Fibroblast of lung (primary cell): ENCODE data around the gene CTAG1A. TPM values are rescaled to one million over a fixed set of nuclear protein-coding genes. Genes with fewer than 3 reads are reported as not detected.
"Not testable (repeated sequence)": the region's sequence is repeated elsewhere in the genome, so short reads cannot be mapped to it uniquely, and the experiment has no call there.

ENCODE experiments used
- DNase-seq, 2 donors: peaks; one replicate each; pipeline versions ENCODE4 v3.0.0 to v3.0.0-alpha.2; 2010; ENCODE audit warnings: low read depth in 2 of 2
- H2AFZ ChIP-seq: 2 replicates; pipeline ENCODE4 v1.5.1; 2012; ENCODE audit warnings: low read length, control low read depth, inconsistent platforms
- H3K27ac ChIP-seq: 2 replicates; pipeline ENCODE4 v1.5.1; 2011; ENCODE audit warnings: low read length, control low read depth; ENCODE audit not compliant: insufficient read depth
- H3K27me3 ChIP-seq: 2 replicates; pipeline ENCODE4 v1.5.1; 2011; ENCODE audit warnings: mild to moderate bottlenecking, low read length; ENCODE audit not compliant: control insufficient read depth, insufficient read depth
- H3K36me3 ChIP-seq: 2 replicates; pipeline ENCODE4 v1.5.1; 2011; ENCODE audit warnings: low read length; ENCODE audit not compliant: control insufficient read depth, insufficient read depth
- H3K4me1 ChIP-seq: 2 replicates; pipeline ENCODE4 v1.5.1; 2011; ENCODE audit warnings: low read length; ENCODE audit not compliant: control insufficient read depth, insufficient read depth; ENCODE audit errors: extremely low read depth
- H3K4me2 ChIP-seq: 2 replicates; pipeline ENCODE4 v1.5.1; 2011; ENCODE audit warnings: low read length, control low read depth; ENCODE audit not compliant: insufficient read depth; ENCODE audit errors: extremely low read depth
- H3K4me3 ChIP-seq, 4 experiments: fragments of 200-600 bp in 1 of 4; sonication (generic) in 1 of 4; replicated peaks in 1 of 4; 2 replicates each; pipeline ENCODE4 v1.5.1; 2011 to 2016; ENCODE audit warnings: low read length in 4 of 4, low read depth in 3 of 4, mild to moderate bottlenecking in 3 of 4, control low read depth in 2 of 4, inconsistent platforms in 1 of 4, mixed read lengths in 1 of 4; ENCODE audit not compliant: insufficient read depth in 1 of 4; ENCODE audit errors: control extremely low read depth in 1 of 4
- H3K79me2 ChIP-seq: 2 replicates; pipeline ENCODE4 v1.5.1; 2012; ENCODE audit warnings: mild to moderate bottlenecking, low read length, inconsistent platforms; ENCODE audit not compliant: control insufficient read depth, insufficient read depth
- H3K9ac ChIP-seq: 2 replicates; pipeline ENCODE4 v1.5.1; 2011; ENCODE audit warnings: mild to moderate bottlenecking, low read length, control low read depth; ENCODE audit not compliant: insufficient read depth
- H3K9me3 ChIP-seq: 2 replicates; pipeline ENCODE4 v1.5.1; 2012; ENCODE audit warnings: low read depth, low read length; ENCODE audit not compliant: control insufficient read depth, insufficient read depth
- H4K20me1 ChIP-seq: 2 replicates; pipeline ENCODE4 v1.5.1; 2011; ENCODE audit warnings: low read length; ENCODE audit not compliant: control insufficient read depth, insufficient read depth; ENCODE audit errors: extremely low read depth
- polyA plus RNA-seq, 2 donors: library from polyadenylated mRNA; depleted of rRNA in 1 of 2; stranded (reverse) in 1 of 2; unstranded in 1 of 2; fragments of >200 nt; gene quantifications; 2 replicates each; pipeline ENCODE4 v1.2.1, GENCODE V29; 2011 to 2012; ENCODE audit warnings: missing spikeins in 1 of 2
- total RNA-seq: library from RNA; depleted of rRNA; stranded (reverse); fragments of >200 nt; gene quantifications from 2 replicates; pipeline ENCODE4 v1.2.1, GENCODE V29; 2014

The CTAG1A gene
- total and polyA plus RNA-seq, 2 donors (not counting 1 experiment from before 2014, with no cell fraction given) = not detected

- not testable (repeated sequence) for DNase-seq, H3K79me2 ChIP-seq, H3K9ac ChIP-seq, H3K4me2 ChIP-seq, H4K20me1 ChIP-seq, H3K4me1 ChIP-seq, H3K27me3 ChIP-seq, H3K36me3 ChIP-seq, H2AFZ ChIP-seq, H3K4me3 ChIP-seq, H3K9me3 ChIP-seq, H3K27ac ChIP-seq
Measured at GRCh38 chrX:154608823-154609222, 23.9 kb downstream of the CTAG1A start.

GRCh38 chrX:154611146-154611545, 26.2 kb downstream of the CTAG1A start:
- not testable (repeated sequence) for H4K20me1 ChIP-seq, H3K4me2 ChIP-seq, H2AFZ ChIP-seq

GRCh38 chrX:154613586-154613985, 28.7 kb downstream of the CTAG1A start:
- H3K36me3 ChIP-seq, H3K9me3 ChIP-seq, H3K27ac ChIP-seq, H2AFZ ChIP-seq, H4K20me1 ChIP-seq, H3K4me3 ChIP-seq, DNase-seq, H3K4me1 ChIP-seq, H3K27me3 ChIP-seq, H3K4me2 ChIP-seq, H3K79me2 ChIP-seq, H3K9ac ChIP-seq: not testable (repeated sequence)

More at GRCh38 chrX:154611146-154611545, 26.2 kb downstream of the CTAG1A start:
- DNase-seq, H3K27me3 ChIP-seq, H3K27ac ChIP-seq, H3K4me3 ChIP-seq, H3K4me1 ChIP-seq, H3K79me2 ChIP-seq, H3K9me3 ChIP-seq, H3K9ac ChIP-seq, H3K36me3 ChIP-seq: not testable (repeated sequence)

GRCh38 chrX:154619182-154619581, 34.2 kb downstream of the CTAG1A start, which contains the start of gene CTAG1B:
CTAG1B (minus strand) TSS chrX:154619282; CDS start chrX:154619218, 64 bp downstream.
- not testable (repeated sequence) for DNase-seq, H3K9ac ChIP-seq

GRCh38 chrX:154620767-154621414, 36.0 kb downstream of the CTAG1A start:
- not testable (repeated sequence) for H2AFZ ChIP-seq, H3K4me2 ChIP-seq, DNase-seq, H3K79me2 ChIP-seq, H4K20me1 ChIP-seq, H3K4me1 ChIP-seq, H3K27ac ChIP-seq, H3K9me3 ChIP-seq, H3K27me3 ChIP-seq, H3K9ac ChIP-seq, H3K36me3 ChIP-seq, H3K4me3 ChIP-seq

More at GRCh38 chrX:154619182-154619581, 34.2 kb downstream of the CTAG1A start, which contains the start of gene CTAG1B:
- H3K36me3 ChIP-seq, H3K79me2 ChIP-seq, H2AFZ ChIP-seq, H3K9me3 ChIP-seq, H4K20me1 ChIP-seq, H3K27me3 ChIP-seq, H3K4me1 ChIP-seq, H3K4me2 ChIP-seq, H3K27ac ChIP-seq, H3K4me3 ChIP-seq: not testable (repeated sequence)

GRCh38 chrX:154628960-154629359, 44.0 kb downstream of the CTAG1A start:
- DNase-seq, H3K27me3 ChIP-seq, H3K79me2 ChIP-seq, H3K9ac ChIP-seq, H3K4me1 ChIP-seq, H3K36me3 ChIP-seq, H3K4me3 ChIP-seq, H2AFZ ChIP-seq, H3K9me3 ChIP-seq, H3K27ac ChIP-seq, H3K4me2 ChIP-seq, H4K20me1 ChIP-seq: not testable (repeated sequence)

- H3K4me2 ChIP-seq, H3K36me3 ChIP-seq, H3K9me3 ChIP-seq, H3K27me3 ChIP-seq, H3K4me3 ChIP-seq, H4K20me1 ChIP-seq, H3K27ac ChIP-seq, DNase-seq, H3K9ac ChIP-seq, H2AFZ ChIP-seq, H3K4me1 ChIP-seq, H3K79me2 ChIP-seq: not testable (repeated sequence)
Measured at GRCh38 chrX:154630949-154631348, 46.0 kb downstream of the CTAG1A start.
